RWPE2 (cell line): Measurements from ENCODE around the gene BEGAIN.

Source experiments
- ATAC-seq: fragments of 200-7000 bp; cut with Tn5 transposase; 3 replicates; pipeline ENCODE4 v1.9.1; 2021; ENCODE audit warnings: low read depth
- DNase-seq: peaks from one replicate; pipeline ENCODE4 v3.0.0-alpha.2; 2020; ENCODE audit warnings: low spot score
- H3K27ac ChIP-seq: fragments of 450-650 bp; 2 replicates; pipeline ENCODE4 v1.5.1; 2017; ENCODE audit warnings: mild to moderate bottlenecking; ENCODE audit not compliant: poor library complexity, severe bottlenecking
- H3K27me3 ChIP-seq: fragments of 250-450 bp; sonication (Bioruptor Pico); 2 replicates; pipeline ENCODE4 v1.5.1; 2021; ENCODE audit warnings: mild to moderate bottlenecking, moderate library complexity; ENCODE audit not compliant: insufficient read depth, poor library complexity, severe bottlenecking
- H3K36me3 ChIP-seq: fragments of 250-450 bp; sonication (Bioruptor Pico); 2 replicates; pipeline ENCODE4 v1.5.1; 2020; ENCODE audit warnings: low read depth, mild to moderate bottlenecking, moderate library complexity
- H3K4me1 ChIP-seq: fragments of 250-450 bp; sonication (Bioruptor Pico); 2 replicates; pipeline ENCODE4 v1.5.1; 2021; ENCODE audit warnings: mild to moderate bottlenecking, moderate library complexity; ENCODE audit not compliant: insufficient read depth, poor library complexity, severe bottlenecking
- H3K4me3 ChIP-seq: fragments of 250-450 bp; sonication (Bioruptor Pico); 2 replicates; pipeline ENCODE4 v1.5.1; 2021; ENCODE audit warnings: mild to moderate bottlenecking, moderate library complexity; ENCODE audit not compliant: severe bottlenecking
- H3K9me3 ChIP-seq: fragments of 250-450 bp; sonication (Bioruptor Pico); 2 replicates; pipeline ENCODE4 v1.5.1; 2021; ENCODE audit warnings: mild to moderate bottlenecking, moderate library complexity; ENCODE audit not compliant: severe bottlenecking
- TF ChIP-seq, protein P1 (sequence below): fragments of 450-650 bp; IDR thresholded peaks from one replicate; pipeline ENCODE4 v1.5.1; 2017; ENCODE audit warnings: mild to moderate bottlenecking, moderate library complexity; ENCODE audit not compliant: poor library complexity, severe bottlenecking

Gene BEGAIN

DNA sequence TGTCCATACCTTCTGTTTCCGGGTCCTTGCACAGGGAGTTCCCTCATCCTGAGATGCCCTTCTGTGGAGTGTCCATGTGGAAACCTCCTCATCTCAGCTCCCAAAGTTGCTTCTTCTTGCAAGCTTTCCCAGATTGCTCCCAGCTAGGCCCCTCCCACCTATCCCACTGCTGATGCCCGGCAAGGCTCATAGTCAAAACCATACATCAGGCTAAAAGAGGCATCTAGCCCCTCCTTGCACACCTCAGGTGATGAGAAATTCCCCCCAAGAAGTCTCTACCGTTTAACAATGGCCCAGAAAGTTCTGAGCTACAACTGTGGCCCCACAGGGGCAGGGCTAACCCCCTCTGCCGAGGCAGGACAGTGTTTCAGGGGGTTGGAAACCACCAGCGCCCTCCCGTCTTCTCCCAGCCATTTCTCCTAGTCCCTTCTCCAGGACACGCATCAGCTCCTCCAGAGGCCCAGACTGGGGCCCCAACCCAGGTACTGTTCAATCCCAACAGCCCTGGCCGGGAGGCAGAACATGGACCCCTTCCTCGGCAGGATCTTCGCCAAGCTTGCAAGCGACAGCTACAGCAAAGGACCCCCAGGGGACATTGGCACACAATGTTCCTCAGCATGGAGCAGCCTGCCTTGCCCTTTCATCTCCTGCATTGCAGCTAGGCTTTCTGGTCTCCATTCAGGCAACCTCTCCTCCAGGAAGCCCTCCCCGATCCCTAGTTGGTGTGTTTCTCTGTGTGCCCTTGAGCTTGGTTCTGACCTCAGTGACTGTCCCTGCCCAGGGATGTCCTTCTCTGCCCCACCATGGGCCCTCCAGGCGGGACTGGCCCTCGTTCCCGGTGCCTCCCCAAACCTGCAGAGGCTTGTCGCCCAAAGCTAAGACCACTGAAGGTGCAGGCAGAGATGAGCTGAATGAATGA lies 4.5 kb upstream of the BEGAIN start:
- H3K27ac ChIP-seq, result no peak overlapping the region
- DNase-seq, result peak; percentile 69
- no peak overlapping the region for H3K4me3 ChIP-seq
- no peak for ATAC-seq
- H3K9me3 ChIP-seq, result no peaks in the 10 kb centered on the region
- H3K36me3 ChIP-seq, result no peaks in the 10 kb centered on the region
- H3K4me1 ChIP-seq, result no peaks in the 10 kb centered on the region
- H3K27me3 ChIP-seq, result peaks cover 7% of the 10 kb centered on the region
- TF ChIP-seq, protein P1, sequence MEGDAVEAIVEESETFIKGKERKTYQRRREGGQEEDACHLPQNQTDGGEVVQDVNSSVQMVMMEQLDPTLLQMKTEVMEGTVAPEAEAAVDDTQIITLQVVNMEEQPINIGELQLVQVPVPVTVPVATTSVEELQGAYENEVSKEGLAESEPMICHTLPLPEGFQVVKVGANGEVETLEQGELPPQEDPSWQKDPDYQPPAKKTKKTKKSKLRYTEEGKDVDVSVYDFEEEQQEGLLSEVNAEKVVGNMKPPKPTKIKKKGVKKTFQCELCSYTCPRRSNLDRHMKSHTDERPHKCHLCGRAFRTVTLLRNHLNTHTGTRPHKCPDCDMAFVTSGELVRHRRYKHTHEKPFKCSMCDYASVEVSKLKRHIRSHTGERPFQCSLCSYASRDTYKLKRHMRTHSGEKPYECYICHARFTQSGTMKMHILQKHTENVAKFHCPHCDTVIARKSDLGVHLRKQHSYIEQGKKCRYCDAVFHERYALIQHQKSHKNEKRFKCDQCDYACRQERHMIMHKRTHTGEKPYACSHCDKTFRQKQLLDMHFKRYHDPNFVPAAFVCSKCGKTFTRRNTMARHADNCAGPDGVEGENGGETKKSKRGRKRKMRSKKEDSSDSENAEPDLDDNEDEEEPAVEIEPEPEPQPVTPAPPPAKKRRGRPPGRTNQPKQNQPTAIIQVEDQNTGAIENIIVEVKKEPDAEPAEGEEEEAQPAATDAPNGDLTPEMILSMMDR, result no peak

DNA sequence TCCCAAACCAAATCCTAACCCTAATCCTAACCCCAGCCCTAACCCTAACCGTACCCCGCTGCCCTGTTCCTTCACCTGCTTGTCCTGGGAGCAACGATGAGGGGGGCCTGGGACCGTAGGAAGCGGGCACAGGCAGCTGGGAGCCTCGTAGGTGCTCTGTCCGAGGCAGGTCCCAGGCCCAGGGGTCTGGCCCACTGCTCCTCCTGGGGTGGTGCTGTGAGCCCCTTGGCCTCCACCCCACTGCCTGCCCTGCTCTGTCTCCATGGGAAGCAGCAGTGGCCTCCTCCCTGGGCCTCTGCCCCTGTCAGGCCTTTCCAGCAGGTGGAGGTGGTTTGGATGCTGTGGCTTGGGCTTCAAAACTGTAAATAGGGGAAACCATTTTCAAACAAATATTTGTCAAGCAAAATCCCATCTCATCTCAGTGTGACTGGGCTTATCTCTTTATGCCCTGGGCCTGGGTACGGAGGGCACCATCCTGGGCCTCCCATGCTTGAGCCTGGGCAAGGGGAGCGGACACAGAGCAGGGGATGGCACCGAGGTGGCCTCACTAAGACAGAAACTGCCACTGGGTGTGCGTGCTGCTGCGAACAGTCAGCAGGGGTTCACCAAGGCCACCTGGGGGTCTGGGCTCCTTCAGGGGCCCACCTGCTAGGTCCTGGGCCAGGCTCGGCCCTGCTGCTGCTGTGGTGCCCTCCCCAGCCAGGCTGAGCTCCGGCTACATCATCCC lies 3.7 kb upstream of the BEGAIN start:
- H3K36me3 ChIP-seq, result no peaks in the 10 kb centered on the region
- peaks cover under 1% of the 10 kb centered on the region for H3K27me3 ChIP-seq
- TF ChIP-seq, protein P1, result no peak
- peaks cover 3% of the 10 kb centered on the region for H3K4me1 ChIP-seq
- ATAC-seq (no peak), DNase-seq (peak; percentile 52)
- H3K27ac ChIP-seq, result no peak overlapping the region
- H3K9me3 ChIP-seq, result no peaks in the 10 kb centered on the region
- H3K4me3 ChIP-seq, result no peak overlapping the region

- H3K9me3 ChIP-seq, result no peaks in the 10 kb centered on the region
- H3K4me1 ChIP-seq, result peaks cover 3% of the 10 kb centered on the region
- DNase-seq (peak; percentile 46), ATAC-seq (no peak)
- no peaks in the 10 kb centered on the region for H3K36me3 ChIP-seq
- no peak overlapping the region for H3K27ac ChIP-seq
- TF ChIP-seq, protein P1, result no peak
- no peaks in the 10 kb centered on the region for H3K27me3 ChIP-seq
- no peak overlapping the region for H3K4me3 ChIP-seq
Measured at GRCh38 chr14:100589760-100590469, 2.7 kb upstream of the BEGAIN start.

DNA sequence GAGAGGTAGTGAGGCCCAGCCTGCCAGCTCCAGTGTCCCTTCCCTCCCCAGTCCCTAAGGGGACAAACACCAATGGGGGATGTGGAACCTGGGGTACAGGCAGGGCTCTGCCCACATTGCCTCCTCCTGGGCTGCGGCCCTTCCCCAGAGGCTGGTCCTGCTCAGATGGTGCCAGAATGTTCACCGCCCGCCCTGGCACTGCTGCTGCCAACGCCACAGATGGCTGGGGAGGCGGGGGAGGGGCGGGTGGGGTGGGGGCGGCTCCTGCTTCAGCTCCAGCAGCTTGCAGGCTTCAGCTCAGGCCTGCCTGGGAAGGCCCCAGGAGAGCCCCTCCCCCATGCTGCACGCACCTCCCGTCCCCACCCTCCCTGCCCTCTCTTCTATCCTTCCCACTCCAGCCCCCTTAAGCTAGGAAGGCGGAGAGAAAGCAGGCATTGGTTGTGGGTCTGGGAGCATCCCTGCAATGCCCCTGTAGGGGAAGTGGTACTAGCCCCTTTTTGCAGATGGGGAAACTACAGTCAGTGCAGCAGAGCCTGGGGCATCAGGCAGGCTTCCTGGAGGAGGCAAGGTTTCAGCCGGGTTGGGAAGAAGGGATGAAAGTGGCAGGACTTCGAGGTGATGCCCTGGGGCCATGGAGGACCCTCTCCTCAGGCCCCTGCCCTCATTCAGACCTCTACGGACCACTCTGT lies 2.0 kb upstream of the BEGAIN start:
- Histone ChIP-seq H3K4me3 (no peak overlapping the region), H3K9me3 (no peaks in the 10 kb centered on the region), H3K4me1 (peaks cover 3% of the 10 kb centered on the region), H3K27me3 (no peaks in the 10 kb centered on the region), H3K36me3 (no peaks in the 10 kb centered on the region), H3K27ac (no peak overlapping the region)
- DNase-seq (peak; percentile 47), ATAC-seq (no peak)
- TF ChIP-seq, protein P1, result no peak
